Measurements from ENCODE around the gene JADE2. TPM values are rescaled to one million over a fixed set of nuclear protein-coding genes. Genes with fewer than 3 reads are reported as not detected.

JADE2 gene
- total and polyA plus RNA-seq, 2 of the 8 experiments (the other 6 are each of a cell fraction or from before 2014, with no cell fraction given) = 19.2 to 55.8 TPM

GRCh38 chr5:134524272-134524825 is 1.1 kb upstream of the JADE2 start:
- H2AK5ac ChIP-seq (ENCODE audit: low read depth, low read length) = no peak overlapping the region
- peak; percentile 84 to 87 for DNase-seq (ENCODE audit: low read depth in 1 of 2, low spot score in 2 of 2)
- H4K20me1 ChIP-seq (replicated peaks in 1 of 2; ENCODE audit: control insufficient read depth in 1 of 2, insufficient read depth in 2 of 2, low read length in 2 of 2) = no peaks in the 10 kb centered on the region
- H3K18ac ChIP-seq (ENCODE audit: extremely low read depth, low read length) = peak overlapping the region; percentile 85
- peak overlapping the region; percentile 66; the same call in 1 of the 2 replicates for H4K8ac ChIP-seq (ENCODE audit: extremely low read depth, insufficient read depth, low read length)
- H3K23ac ChIP-seq (ENCODE audit: insufficient read length) = no peak overlapping the region
- H3K23me2 ChIP-seq (ENCODE audit: low read depth, low read length) = peaks cover 11% of the 10 kb centered on the region; the same call in 1 of the 2 replicates
- peak overlapping the region; percentile 95 for H4K91ac ChIP-seq (replicated peaks; ENCODE audit: insufficient read length, low read length)
- peak overlapping the region; percentile 77 for H4K5ac ChIP-seq (ENCODE audit: insufficient read length, low read depth, low read length)
- peaks cover 3% of the 10 kb centered on the region; the same call in 1 of the 2 replicates for H3K79me1 ChIP-seq (ENCODE audit: low read depth, low read length)
- H3K9ac ChIP-seq (replicated peaks in 1 of 4; ENCODE audit: extremely low read depth in 1 of 4, low read depth in 3 of 4, low read length in 3 of 4) = peak overlapping the region; percentile 14 to 72 (median 64); a peak in 6 of 7 replicates
- H3K27me3 ChIP-seq (replicated peaks in 1 of 4; ENCODE audit: control insufficient read depth in 3 of 4, extremely low read depth in 1 of 4, insufficient read depth in 3 of 4, low read length in 3 of 4) = no peaks in the 10 kb centered on the region
- H2BK15ac ChIP-seq (ENCODE audit: low read length) = peak overlapping the region; percentile 82; the same call in 1 of the 2 replicates
- no peak overlapping the region for H2BK120ac ChIP-seq (replicated peaks; ENCODE audit: low read depth, low read length)
- ChIA-PET CTCF (ENCODE audit: partially characterized antibody) (interaction anchor here (0.6 to 2.9 kb wide), 14 partner anchors 9 to 798 kb away, joined by 3 to 23 read pairs (median 4); no protein-coding TSS in a partner anchor), POLR2A (ENCODE audit: partially characterized antibody) (interaction anchor here (0.7 to 7.7 kb wide), 18 partner anchors 8 to 346 kb away, joined by 3 to 131 read pairs (median 4); partner anchors contain the start of gene CDKN2AIPNL)
- H3K56ac ChIP-seq (replicated peaks; ENCODE audit: insufficient read length, low read depth, low read length) = peak overlapping the region; percentile 73
- H2BK20ac ChIP-seq (ENCODE audit: low read length) = no peak overlapping the region
- H3K79me2 ChIP-seq (ENCODE audit: control insufficient read depth in 1 of 2, insufficient read depth in 2 of 2, low read length in 2 of 2) = peaks cover 8 to 18% of the 10 kb centered on the region in 2 experiments
- H3K4me1 ChIP-seq (replicated peaks in 1 of 4; ENCODE audit: control insufficient read depth in 3 of 4, insufficient read depth in 4 of 4, low read length in 3 of 4) = peaks cover 13 to 19% (median 14%) of the 10 kb centered on the region in 4 experiments; a peak in 6 of 7 replicates
- no peak for FAIRE-seq
- H2BK5ac ChIP-seq (ENCODE audit: low read depth, low read length) = peak overlapping the region; percentile 96
- no peak overlapping the region for H3K14ac ChIP-seq (ENCODE audit: insufficient read length)
- peak overlapping the region; percentile 55; the same call in 1 of the 2 replicates for H3K27ac ChIP-seq (ENCODE audit: low read depth, low read length)
- H3K9me3 ChIP-seq (ENCODE audit: insufficient read depth in 2 of 2, low read depth in 1 of 2, low read length in 1 of 2) = no peaks in the 10 kb centered on the region
- H3K36me3 ChIP-seq (ENCODE audit: control insufficient read depth in 2 of 4, insufficient read depth in 4 of 4, low read length in 3 of 4) = no peaks in the 10 kb centered on the region
- peak overlapping the region; percentile 66 to 86 (median 82) for H3K4me3 ChIP-seq (ENCODE audit: extremely low read depth in 1 of 4, insufficient read depth in 2 of 4, low read depth in 3 of 4, low read length in 4 of 4)
- H3K4ac ChIP-seq (replicated peaks; ENCODE audit: insufficient read length, low read depth, low read length) = no peak overlapping the region
- H2AFZ ChIP-seq (ENCODE audit: low read length) = no peak overlapping the region
- H3K4me2 ChIP-seq (ENCODE audit: insufficient read depth in 1 of 2, low read depth in 2 of 2, low read length in 2 of 2) = peak overlapping the region; percentile 70 to 74
- H2BK12ac ChIP-seq (ENCODE audit: low read depth, low read length) = peak overlapping the region; percentile 54; the same call in 1 of the 2 replicates
- 2% methylated on average over 21 of the region's 40 CpGs; no CpG with 5 or more reads in 1 of the 2 experiments for WGBS, 2 experiments (ENCODE audit: extremely low coverage in 1 of 2, insufficient coverage in 1 of 2, insufficient read length in 1 of 2, insufficient replicate concordance in 2 of 2, low coverage in 1 of 2, low lambda C conversion rate in 2 of 2, missing lambda C conversion rate in 1 of 2)
- TF ChIP-seq SRF (IDR thresholded peaks at IDR 0.05; ENCODE audit: low read depth, low read length) = 0 out of 2 replicates have a peak, but pooled peaks have one; percentile 6
- TF ChIP-seq TAF1 (IDR thresholded peaks at IDR 0.05; ENCODE audit: low read depth, low read length) = peak; percentile 76; the same call in 1 of the 2 replicates
- TF ChIP-seq RBBP5 (IDR thresholded peaks at IDR 0.05; ENCODE audit: borderline replicate concordance, low read depth, low read length) = peak; percentile 86
- TF ChIP-seq ZNF274 (IDR thresholded peaks at IDR 0.05; ENCODE audit: borderline replicate concordance, extremely low read depth, low read length) = no peak
- TF ChIP-seq SAP30 (IDR thresholded peaks at IDR 0.05; ENCODE audit: insufficient read depth, insufficient replicate concordance, low read length) = peak; percentile 37
- no peak; a peak in 1 of 3 replicates for TF ChIP-seq EP300 (IDR thresholded peaks at IDR 0.05; ENCODE audit: borderline replicate concordance in 1 of 2, low read depth in 2 of 2, low read length in 2 of 2)
- peak; percentile 35; the same call in 1 of the 2 replicates for TF ChIP-seq PHF8 (conservative IDR thresholded peaks at IDR 0.05; ENCODE audit: low read depth, low read length)
- TF ChIP-seq RXRA (IDR thresholded peaks at IDR 0.05; ENCODE audit: insufficient read depth, low read depth, low read length) = no peak

All from H1 (cell line).